GM18909 (cell line): Measurements from ENCODE around the gene IKZF3.
"Not testable (repeated sequence)": the region's sequence is repeated elsewhere in the genome, so short reads cannot be mapped to it uniquely, and the experiment has no call there.

Source experiments
- ATAC-seq: cut with Tn5 transposase; IDR thresholded peaks from one replicate; pipeline ENCODE4 v1.9.1; 2021; ENCODE audit warnings: mild to moderate bottlenecking; ENCODE audit not compliant: unreplicated experiment, poor library complexity

Gene IKZF3

DNA sequence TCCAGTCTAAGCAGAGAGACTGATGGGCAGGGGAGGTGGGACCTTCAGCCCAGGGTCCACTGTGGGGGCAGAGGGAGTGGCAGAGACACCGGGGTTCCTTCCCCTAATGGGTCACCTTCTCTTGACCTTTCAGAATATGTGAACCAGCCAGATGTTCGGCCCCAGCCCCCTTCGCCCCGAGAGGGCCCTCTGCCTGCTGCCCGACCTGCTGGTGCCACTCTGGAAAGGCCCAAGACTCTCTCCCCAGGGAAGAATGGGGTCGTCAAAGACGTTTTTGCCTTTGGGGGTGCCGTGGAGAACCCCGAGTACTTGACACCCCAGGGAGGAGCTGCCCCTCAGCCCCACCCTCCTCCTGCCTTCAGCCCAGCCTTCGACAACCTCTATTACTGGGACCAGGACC is 136.6 kb downstream of the IKZF3 start:
- no peak for ATAC-seq

DNA sequence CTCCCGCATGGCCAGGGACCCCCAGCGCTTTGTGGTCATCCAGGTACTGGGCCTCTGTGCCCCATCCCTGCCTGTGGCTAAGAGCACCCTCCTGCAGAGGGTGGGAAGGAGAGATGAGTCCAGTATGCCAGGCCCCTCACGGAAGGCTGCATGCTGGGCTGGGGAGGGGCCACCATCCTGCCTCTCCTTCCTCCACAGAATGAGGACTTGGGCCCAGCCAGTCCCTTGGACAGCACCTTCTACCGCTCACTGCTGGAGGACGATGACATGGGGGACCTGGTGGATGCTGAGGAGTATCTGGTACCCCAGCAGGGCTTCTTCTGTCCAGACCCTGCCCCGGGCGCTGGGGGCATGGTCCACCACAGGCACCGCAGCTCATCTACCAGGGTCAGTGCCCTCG is 137.5 kb downstream of the IKZF3 start:
- ATAC-seq = no peak

DNA sequence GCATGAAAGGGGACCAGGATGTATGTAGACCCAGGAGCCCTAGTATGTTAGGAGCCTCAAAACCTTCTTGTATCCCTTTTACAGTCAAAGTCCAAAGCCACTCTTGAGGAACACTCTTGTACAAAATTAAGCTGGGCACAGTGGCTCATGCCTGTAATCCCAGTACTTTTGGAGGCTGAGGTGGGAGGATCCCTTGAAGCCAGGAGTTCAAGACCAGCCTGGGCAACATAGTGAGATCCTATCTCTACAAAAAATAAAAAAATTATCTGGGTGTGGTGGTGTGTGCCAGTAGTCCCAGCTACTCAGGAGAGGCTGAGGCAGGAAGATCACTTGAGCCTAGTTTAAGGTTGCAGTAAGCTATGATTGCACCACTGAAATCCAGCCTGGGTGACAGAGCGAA is 138.2 kb downstream of the IKZF3 start:
- not testable (repeated sequence) for ATAC-seq

DNA sequence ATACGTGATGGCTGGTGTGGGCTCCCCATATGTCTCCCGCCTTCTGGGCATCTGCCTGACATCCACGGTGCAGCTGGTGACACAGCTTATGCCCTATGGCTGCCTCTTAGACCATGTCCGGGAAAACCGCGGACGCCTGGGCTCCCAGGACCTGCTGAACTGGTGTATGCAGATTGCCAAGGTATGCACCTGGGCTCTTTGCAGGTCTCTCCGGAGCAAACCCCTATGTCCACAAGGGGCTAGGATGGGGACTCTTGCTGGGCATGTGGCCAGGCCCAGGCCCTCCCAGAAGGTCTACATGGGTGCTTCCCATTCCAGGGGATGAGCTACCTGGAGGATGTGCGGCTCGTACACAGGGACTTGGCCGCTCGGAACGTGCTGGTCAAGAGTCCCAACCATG is 139.4 kb downstream of the IKZF3 start:
- no peak for ATAC-seq

DNA sequence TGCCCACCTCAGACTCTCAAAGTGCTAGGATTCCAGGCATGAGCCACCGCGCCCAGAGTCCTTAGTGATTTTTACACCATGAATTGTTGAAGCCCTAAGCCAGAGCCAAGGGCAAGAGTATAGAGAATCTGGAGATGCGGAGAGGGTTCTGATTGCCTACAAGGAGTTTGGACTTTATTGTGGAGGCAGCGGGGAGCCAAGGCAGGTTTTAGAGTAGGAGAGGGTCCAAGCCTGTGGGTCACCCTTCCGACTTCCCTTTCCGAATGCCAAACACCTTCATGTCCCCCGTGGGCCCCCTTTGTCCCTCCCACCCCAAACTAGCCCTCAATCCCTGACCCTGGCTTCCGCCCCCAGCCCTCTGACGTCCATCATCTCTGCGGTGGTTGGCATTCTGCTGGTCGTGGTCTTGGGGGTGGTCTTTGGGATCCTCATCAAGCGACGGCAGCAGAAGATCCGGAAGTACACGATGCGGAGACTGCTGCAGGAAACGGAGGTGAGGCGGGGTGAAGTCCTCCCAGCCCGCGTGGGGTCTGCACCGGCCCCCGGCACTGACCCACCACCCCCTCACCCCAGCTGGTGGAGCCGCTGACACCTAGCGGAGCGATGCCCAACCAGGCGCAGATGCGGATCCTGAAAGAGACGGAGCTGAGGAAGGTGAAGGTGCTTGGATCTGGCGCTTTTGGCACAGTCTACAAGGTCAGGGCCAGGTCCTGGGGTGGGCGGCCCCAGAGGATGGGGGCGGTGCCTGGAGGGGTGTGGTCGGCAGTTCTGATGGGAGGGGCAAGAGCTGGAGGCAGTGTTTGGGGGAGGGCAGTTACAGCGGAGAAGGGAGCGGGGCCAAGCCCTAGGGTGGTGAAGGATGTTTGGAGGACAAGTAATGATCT is 140.9 kb downstream of the IKZF3 start:
- ATAC-seq = no peak

DNA sequence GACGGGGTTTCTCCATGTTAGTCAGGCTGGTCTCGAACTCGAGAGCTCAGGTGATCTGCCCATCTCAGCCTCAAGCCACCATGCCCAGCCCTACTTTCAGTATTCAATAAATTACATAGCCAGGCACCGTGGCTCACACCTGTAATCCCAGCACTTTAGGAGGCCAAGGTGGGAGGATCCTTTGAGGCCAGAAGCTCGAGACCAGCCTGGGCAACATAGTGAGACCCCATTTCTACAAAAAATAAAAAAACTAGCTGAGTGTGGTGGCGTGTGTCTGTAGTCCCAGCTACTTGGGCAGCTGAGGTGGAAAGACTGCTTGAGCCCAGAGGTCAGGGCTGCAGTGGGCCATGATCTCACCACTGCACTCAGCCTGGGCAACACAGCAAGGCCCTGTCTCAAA is 142.0 kb downstream of the IKZF3 start:
- ATAC-seq = no peak

DNA sequence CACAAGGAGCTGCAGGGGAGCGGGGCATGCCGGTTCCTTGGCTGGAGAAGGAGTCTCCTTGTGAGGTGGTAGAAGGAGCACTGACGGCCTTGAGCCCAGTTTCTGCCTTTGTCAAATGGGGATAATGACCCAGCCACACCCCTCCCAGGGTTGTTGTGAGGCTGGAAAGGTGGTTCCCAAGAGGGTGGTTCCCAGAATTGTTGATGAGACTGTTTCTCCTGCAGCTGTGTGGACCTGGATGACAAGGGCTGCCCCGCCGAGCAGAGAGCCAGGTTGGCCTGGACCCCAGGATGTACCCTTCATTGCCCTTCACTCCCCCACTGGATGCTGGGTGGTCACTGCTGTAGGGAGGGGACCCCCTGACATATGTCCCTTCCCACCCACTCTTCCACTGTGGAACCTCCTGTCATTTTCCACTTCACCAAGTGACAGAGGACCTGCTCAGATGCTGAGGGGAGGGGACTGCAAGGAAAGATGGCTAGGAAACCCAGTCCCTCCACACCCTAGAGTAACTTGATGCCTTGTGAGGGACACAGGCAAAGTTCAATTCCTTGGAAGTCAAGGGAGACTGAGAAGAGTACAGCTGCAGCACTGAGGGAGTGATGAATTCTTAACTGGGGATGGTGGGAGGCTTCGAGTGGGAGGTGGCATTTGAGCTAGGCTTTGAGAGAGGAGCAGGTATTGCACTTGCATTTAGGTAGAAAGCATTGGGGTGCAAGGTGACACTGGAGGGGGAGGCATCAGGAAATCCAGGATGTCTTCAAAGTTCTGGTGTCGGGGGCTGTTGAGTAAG is 144.4 kb downstream of the IKZF3 start:
- no peak for ATAC-seq

DNA sequence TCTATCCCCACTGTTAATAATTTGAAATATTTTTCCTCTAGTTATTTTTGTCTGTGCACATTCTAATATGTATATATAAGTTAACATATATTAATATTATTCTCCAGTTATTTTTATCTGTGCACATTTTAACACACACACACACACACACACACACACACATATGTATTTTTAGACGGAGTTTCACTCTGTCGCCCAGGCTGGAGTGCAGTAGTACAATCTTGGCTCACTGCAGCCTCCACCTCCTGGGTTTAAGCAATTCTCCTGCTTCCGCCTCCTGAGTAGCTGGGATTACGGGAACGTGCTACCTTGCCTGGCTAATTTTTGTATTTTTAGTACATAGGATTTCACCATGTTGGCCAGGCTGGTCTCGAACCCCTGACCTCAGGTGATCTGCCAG is 146.5 kb downstream of the IKZF3 start:
- ATAC-seq = no peak

DNA sequence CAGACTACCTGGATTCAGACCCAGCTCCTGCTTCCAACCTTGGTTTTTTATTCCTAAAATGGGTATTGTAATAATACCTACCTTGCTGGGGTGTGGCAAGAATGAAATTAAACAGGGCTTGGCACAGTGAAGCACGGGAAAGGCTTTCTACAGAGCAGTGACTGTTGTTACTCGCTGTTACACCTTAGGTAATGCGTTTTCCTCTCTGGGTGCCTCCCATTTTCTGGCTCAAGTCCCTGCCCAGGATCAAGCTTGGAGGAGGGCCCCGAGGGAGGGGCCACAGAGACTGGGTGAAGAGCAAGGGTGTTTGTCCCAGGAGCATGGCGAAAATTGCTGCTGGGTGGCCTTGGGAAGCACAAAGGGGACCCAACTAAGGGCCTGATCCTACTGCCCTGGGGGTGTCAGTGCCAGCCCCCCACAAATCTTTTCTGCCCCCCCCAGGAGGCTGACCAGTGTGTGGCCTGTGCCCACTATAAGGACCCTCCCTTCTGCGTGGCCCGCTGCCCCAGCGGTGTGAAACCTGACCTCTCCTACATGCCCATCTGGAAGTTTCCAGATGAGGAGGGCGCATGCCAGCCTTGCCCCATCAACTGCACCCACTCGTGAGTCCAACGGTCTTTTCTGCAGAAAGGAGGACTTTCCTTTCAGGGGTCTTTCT is 147.1 kb downstream of the IKZF3 start:
- no peak for ATAC-seq

DNA sequence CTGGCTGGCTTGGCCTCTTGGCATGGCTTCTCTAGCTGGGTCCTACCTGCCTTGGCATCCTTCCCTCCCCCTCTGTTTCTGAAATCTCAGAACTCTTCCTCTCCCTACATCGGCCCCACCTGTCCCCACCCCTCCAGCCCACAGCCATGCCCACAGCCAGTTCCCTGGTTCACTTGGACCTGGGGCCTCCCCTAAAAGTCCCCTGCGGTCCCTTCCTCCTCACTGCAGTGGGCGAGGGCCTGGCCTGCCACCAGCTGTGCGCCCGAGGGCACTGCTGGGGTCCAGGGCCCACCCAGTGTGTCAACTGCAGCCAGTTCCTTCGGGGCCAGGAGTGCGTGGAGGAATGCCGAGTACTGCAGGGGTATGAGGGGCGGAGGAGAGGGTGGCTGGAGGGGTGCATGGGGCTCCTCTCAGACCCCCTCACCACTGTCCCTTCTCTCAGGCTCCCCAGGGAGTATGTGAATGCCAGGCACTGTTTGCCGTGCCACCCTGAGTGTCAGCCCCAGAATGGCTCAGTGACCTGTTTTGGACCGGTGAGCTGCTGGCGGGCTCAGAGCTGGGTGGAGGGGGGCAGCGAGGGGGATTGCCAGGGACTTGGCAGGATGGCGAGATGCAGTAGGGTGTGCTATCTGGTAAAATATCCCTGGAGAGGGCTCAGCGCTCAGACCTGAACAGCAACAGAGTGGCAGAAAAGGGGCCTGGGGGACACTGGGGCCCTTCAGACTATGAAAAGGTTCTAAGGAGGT is 147.9 kb downstream of the IKZF3 start:
- no peak for ATAC-seq

DNA sequence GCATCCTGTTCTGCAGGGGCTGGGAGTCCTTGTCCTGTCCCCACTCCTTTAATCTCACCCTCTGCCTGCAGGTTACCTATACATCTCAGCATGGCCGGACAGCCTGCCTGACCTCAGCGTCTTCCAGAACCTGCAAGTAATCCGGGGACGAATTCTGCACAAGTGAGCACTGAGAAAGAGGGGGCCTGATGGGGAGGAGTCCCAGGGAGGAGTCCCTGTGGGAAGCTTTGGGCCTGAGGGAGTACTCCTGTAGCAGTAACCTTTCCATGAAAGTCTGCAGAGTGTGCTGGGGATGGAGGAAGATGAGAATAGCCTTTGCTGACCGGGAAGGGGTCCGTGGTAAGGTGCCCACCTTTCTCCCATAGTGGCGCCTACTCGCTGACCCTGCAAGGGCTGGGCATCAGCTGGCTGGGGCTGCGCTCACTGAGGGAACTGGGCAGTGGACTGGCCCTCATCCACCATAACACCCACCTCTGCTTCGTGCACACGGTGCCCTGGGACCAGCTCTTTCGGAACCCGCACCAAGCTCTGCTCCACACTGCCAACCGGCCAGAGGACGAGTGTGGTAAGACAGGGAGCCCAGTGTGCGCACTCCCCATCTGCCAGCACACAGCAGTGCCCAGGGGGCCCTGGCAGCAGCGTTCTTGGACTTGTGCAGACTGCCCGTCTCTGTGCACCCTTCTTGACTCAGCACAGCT is 148.6 kb downstream of the IKZF3 start:
- ATAC-seq = no peak

DNA sequence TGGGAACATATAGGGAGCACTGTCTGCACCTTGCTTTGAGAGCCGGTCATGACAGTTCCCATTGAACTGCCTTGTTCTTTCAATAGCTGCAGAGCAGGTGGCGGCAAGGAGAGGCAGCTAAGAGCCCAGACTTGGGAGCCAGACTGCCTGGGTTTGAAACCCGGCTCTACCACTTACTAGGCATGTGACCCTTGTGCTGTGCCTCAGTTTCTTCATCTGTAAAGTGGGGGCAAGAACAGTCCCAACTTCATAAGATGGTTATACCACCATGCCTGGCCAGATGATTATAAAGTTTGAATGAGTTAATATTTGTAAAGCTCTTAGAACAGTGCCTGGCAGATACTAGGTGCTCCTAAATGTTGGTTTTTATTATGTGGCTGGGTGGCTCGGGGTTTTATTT is 149.9 kb downstream of the IKZF3 start:
- ATAC-seq = no peak

DNA sequence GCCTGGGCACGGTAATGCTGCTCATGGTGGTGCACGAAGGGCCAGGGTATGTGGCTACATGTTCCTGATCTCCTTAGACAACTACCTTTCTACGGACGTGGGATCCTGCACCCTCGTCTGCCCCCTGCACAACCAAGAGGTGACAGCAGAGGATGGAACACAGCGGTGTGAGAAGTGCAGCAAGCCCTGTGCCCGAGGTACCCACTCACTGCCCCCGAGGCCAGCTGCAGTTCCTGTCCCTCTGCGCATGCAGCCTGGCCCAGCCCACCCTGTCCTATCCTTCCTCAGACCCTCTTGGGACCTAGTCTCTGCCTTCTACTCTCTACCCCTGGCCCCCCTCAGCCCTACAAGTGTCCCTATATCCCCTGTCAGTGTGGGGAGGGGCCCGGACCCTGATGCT is 152.3 kb downstream of the IKZF3 start:
- ATAC-seq = no peak

DNA sequence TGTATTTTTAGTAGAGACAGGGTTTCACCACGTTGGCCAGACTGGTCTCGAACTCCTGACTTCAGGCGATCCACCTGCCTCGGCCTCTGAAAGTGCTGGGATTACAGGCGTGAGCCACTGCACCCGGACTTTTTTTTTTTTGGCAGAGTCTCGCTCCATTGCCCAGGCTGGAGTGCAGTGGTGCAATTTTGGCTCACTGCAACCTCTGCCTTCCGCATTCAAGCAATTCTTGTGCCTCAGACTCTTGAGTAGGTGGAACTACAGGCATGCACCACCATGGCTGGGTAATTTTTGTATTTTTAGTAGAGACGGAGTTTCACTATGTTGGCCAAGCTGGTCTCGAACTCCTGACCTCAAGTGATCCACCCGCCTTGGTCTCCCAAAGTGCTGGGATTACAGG is 153.0 kb downstream of the IKZF3 start:
- ATAC-seq = not testable (repeated sequence)

DNA sequence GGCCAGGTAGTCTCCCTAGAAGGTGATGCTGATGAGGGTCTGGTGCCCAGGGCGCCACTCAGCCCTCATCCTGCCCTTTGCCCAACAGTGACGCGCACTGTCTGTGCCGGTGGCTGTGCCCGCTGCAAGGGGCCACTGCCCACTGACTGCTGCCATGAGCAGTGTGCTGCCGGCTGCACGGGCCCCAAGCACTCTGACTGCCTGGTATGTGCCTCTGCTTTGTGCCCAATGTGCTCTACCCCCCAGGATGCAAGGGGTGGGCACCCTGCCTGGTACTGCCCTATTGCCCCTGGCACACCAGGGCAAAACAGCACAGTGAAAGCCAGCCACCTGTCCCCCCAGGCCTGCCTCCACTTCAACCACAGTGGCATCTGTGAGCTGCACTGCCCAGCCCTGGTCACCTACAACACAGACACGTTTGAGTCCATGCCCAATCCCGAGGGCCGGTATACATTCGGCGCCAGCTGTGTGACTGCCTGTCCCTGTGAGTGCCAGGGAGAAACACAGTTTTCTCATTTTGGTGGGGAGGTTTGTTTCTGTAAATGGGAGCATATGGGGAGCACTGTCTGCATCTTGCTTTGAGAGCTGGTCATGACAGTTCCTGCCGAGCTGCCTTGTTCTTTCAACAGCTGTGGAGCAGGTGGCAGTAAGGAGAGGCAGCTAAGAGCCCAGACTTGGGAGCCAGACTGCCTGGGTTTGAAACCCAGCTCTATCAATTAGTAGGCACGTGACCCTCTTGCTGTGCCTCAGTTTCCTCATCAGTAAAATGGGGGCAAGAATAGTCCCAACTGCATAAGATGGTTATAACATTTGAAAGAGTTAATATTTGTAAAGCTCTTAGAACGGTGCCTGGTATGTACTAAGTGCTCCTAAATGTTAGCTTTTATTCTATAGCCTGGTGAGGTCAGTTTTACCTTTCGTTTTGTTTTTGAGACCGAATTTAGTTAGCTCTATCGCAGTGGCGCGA is 153.8 kb downstream of the IKZF3 start:
- no peak for ATAC-seq

DNA sequence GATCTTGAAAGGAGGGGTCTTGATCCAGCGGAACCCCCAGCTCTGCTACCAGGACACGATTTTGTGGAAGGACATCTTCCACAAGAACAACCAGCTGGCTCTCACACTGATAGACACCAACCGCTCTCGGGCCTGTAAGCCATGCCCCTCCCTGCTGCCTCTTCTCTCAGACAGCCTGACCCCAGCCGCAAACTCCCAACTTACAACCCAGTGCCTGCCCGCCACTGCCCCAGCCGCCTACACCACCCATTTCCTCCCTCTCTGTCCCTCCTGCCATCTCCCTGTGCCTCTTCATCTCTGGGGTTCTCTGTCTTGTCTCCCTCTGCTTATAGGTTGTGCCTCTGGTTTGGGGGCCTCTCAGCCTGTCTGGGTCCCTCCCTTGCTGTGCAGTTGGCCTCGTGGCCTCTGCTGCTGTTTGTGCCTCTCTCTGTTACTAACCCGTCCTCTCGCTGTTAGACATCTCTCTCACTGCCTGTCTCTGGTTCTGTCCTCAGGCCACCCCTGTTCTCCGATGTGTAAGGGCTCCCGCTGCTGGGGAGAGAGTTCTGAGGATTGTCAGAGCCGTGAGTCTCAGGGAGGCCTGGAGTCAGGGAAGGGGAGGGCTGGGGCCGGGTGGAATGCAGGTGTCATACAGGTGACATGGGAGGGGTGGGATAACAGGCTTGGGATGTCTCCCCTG is 154.7 kb downstream of the IKZF3 start:
- ATAC-seq = no peak
